Skin of body (tissue), 2 donors: ENCODE data around the gene SPESP1. TPM values are rescaled to one million over a fixed set of nuclear protein-coding genes. Genes with fewer than 3 reads are reported as not detected.

Source experiments
- DNase-seq: peaks from one replicate; lab custom pipeline; 2025; lab: John Stamatoyannopoulos, UW
- total RNA-seq: library from RNA; depleted of rRNA; stranded (reverse); fragments of >200 nt; gene quantifications from one replicate; pipeline ENCODE4 v1.2.3, GENCODE V29; 2014

SPESP1 gene
- 0.99 TPM for total RNA-seq

GRCh38 chr15:68930268-68931022, at the start of gene SPESP1:
Gene SPESP1, plus strand, starts transcription at chr15:68930525. Its CDS starts 129 bp downstream, at chr15:68930654.
- DNase-seq, result peak; percentile 9

DNA sequence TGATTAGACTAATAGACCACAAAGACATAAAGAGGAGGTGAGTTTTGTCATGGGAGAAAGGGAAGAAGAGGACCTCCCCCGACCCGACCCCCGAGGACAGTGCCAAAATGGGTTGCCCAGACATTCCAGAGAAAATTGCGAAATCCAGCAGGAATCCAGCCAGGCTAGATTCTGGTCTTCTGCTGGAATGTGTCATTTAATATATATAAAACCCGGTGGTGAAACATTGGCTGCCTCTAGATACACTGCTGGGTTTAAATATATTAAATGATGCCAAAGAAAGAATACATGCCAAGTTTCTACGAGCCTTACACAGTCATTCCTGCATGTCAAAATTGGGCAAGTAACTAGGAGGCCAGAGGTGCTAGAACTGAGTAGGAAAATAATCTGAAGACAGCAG, 45.3 kb upstream of the SPESP1 start:
- DNase-seq, result no peak

GRCh38 chr15:68887120-68887519, 43.2 kb upstream of the SPESP1 start:
- no peak for DNase-seq

GRCh38 chr15:68887819-68888218, 42.5 kb upstream of the SPESP1 start:
- DNase-seq, result no peak

- DNase-seq, result no peak
These were observed 41.9 kb upstream of the SPESP1 start for GRCh38 chr15:68888419-68888818.

DNA sequence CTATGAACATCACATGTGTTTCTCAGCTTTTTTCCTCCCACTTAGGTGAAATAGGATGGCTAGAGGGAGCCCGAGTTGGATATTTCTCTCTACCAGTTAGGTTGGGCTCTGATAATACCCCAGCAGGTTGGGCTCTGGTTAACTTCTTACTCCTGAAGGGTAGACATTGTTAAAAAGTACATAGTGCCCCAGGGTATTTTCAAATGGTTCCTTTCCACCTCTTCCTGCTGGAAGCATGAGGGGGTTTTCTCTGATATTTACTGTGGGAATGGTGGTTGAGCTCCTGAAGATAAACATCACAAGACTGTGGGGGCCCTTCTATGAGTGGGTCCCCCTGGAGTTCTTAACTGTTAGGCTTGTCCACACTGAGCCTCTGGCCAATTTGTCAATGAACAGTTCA, 36.1 kb upstream of the SPESP1 start:
- DNase-seq, result no peak

DNA sequence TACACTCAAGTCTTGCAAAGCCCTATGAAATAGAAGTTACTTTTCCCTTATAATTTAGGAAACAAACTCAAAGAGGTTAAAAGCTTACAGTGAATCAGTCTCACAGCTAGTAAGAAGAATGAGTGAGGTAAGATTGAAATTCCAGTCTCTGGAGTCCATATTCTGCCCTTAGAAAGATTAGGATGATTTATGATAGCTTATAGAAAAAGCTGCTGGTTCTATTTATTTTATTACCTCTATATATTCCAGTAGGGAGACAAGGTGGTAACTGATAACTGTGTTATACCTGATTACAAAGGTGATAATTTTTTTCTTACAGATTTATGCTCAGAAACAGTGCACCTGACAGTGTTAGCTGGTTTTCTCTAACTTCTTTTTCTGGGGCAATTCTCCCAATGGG, 34.1 kb upstream of the SPESP1 start:
- no peak for DNase-seq

DNA sequence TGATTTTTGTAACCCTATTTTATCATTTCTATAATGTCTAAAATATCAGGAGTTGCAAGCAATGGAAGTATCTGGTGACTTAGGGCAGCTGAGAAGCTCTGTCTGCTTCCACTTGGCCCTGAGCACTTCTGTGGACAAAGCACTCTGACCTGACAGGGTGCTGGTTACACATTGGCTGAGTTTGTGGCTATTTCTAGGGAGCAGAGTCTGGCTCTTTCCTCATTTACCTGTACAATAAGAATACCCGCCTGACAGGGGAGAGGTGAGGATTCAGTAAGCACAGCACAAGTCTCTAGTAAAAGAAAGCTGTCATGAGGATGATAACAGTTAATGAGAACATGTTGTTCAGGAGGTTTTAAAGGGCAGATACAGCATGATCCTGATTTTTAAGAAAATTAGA, 33.3 kb upstream of the SPESP1 start:
- DNase-seq, result no peak

DNA sequence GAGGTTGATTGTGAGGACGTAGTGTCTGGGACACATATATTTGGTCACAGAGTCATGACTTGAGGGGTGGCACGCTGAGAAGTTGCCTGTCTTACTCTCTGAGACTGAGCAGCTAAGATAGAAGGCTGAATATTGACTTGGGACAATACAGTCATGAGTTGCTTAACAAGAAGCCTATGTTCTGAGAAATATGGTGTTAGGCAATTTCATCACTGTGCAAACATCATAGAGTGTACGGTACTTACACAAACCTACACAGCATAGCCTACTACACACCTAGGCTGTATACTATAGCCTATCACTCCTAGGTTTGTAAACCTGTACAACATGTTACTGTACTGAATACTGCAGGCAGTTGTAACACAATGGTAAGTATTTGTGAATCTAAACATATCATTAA, 30.3 kb upstream of the SPESP1 start:
- DNase-seq, result no peak

GRCh38 chr15:68907396-68907923, 22.9 kb upstream of the SPESP1 start:
- DNase-seq, result no peak

DNA sequence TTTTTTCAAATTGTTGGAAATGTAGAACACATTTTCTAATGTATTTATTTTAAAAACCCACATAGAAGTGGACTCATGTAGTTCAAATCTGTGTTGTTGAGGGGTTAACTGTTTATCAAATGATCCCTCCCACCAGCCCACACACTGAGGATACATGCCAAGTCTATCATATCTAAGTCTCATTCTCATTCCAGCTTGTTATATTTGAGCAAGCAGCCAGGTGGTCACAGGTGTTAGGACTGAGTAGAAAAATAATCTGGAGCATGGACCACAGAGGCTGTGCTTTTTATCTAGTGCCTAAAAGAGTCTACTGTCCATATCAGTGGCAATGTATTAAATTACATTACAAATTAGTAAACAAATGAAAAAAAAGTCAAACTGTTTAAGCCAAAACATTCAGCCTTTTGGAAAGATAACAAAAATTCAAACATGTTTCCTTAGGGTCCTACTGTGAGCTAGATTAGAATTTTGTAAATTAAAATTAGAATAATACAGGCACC, 20.7 kb upstream of the SPESP1 start:
- DNase-seq, result no peak

- no peak for DNase-seq
These were observed 20.0 kb upstream of the SPESP1 start for GRCh38 chr15:68910341-68910740.

- DNase-seq, result no peak
These were observed 19.5 kb upstream of the SPESP1 start for GRCh38 chr15:68910816-68911215.

DNA sequence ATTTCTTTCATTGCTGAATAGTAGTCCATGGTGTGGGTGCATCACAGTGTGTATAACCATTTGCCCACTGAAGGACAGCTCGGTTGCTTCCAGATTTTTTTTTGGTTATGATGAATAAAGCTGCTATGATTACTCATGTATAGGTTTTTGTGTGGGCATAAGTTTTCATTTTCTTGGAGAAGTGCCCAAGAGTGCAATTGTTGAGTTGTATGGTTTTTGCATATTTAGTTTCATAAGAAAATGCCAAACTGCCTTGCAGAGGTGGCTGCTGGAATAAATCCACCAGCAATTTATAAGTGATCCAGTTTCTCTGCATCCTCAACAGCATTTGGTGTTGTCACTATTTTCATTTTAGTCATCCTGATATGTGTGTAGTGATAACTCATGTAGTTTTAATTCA, 8.4 kb upstream of the SPESP1 start:
- no peak for DNase-seq

GRCh38 chr15:68924866-68925560, 5.3 kb upstream of the SPESP1 start:
- peak; percentile 60 for DNase-seq

- DNase-seq, result no peak
These were observed 2.7 kb downstream of the SPESP1 start for GRCh38 chr15:68933001-68933400.

GRCh38 chr15:68934341-68934740, 4.0 kb downstream of the SPESP1 start:
- DNase-seq, result no peak

DNA sequence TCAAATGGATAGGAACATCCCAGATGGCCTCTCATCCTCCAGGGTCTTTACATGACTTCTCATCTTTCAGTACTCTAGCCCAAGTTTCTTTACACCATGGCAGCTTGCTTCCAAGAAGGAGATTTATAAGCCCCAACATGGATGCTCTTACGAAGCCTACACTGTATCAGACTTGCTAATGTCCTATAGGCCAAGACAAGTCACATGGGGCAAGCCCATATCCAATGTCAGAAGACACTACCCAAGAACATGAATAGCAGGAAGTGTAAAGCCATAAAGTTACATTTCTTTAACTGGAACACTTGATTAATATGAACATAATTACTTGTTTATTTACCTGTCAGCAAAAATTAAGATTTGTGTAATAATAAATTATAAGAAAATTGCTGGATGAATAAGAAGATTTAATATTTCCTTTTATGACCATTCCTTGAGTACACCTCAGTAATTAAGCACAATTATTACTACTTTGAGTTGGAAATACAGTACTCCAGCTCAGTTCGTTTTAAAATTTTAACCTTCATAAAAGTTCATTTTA, 5.1 kb downstream of the SPESP1 start:
- DNase-seq, result no peak

- DNase-seq, result no peak
These were observed 9.2 kb downstream of the SPESP1 start for GRCh38 chr15:68939501-68939900.

- DNase-seq, result no peak
These were observed 21.5 kb downstream of the SPESP1 start for GRCh38 chr15:68951813-68952212.

DNA sequence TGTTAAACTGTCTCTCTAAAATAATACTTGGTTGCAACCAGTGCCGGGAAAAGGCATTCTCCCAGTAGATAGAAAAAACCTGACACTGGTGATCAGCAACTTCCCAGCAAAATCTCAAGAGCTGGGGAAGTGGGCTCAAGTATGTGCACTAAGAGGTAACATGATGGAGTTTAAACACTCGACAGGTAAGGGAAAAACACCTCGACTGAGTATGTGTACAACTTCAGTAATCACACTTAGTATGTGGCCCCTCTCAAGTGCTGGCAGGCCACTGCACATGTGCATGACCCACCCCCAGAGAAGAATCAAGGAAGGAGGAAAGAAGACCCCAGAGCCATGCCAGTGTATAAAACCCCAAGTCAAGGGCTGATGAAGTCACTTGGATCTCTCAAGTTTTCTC, 27.4 kb downstream of the SPESP1 start:
- no peak for DNase-seq

DNA sequence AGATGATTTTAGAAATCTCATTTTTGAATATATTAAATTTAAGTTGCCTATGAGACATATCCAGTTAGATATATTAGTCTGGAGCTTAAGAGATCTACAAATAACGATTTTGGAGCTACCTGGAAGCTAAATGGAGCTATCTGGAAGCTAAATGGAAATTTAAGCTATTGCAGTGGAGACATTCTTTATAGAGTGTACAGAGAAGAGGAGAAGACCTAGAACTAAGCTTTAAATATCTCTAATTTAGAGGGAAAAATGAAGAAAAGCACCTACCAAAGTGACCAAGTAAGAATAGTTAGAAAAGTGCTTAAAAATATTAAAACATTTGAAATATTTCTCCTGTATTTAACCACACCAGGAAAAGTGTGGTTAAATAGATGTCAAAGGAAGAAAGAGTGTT, 28.3 kb downstream of the SPESP1 start:
- no peak for DNase-seq
